ENCODE measurements around the gene SYNGR1. TPM values are rescaled to one million over a fixed set of nuclear protein-coding genes. Genes with fewer than 3 reads are reported as not detected.

The SYNGR1 gene
- total and polyA plus RNA-seq, 2 of the 8 experiments (the other 6 are each of a cell fraction or from before 2014, with no cell fraction given), result 32.5 to 84.7 TPM

- no peak overlapping the region for H3K14ac ChIP-seq (ENCODE audit: insufficient read length)
- H3K9ac ChIP-seq (replicated peaks in 1 of 4; ENCODE audit: extremely low read depth in 1 of 4, low read depth in 3 of 4, low read length in 3 of 4), result no peak overlapping the region
- no peak overlapping the region for H3K23ac ChIP-seq (ENCODE audit: insufficient read length)
- TF ChIP-seq SAP30 (IDR thresholded peaks at IDR 0.05; ENCODE audit: insufficient read depth, insufficient replicate concordance, low read length) (no peak), KDM4A (IDR thresholded peaks at IDR 0.05; ENCODE audit: low read depth, low read length, severe bottlenecking) (no peak)
- H2BK20ac ChIP-seq (ENCODE audit: low read length), result peak overlapping the region; percentile 66; the same call in 1 of the 2 replicates
- H4K5ac ChIP-seq (ENCODE audit: insufficient read length, low read depth, low read length), result no peak overlapping the region
- no peaks in the 10 kb centered on the region; the same call in 1 of the 2 replicates for H3K79me1 ChIP-seq (ENCODE audit: low read depth, low read length)
- H3K79me2 ChIP-seq (ENCODE audit: control insufficient read depth in 1 of 2, insufficient read depth in 2 of 2, low read length in 2 of 2), result no peaks in the 10 kb centered on the region
- WGBS, 2 experiments (ENCODE audit: extremely low coverage in 1 of 2, insufficient coverage in 1 of 2, insufficient read length in 1 of 2, insufficient replicate concordance in 2 of 2, low coverage in 1 of 2, low lambda C conversion rate in 2 of 2, missing lambda C conversion rate in 1 of 2), result 92% methylated on average over 27 of the region's 27 CpGs; no CpG with 5 or more reads in 1 of the 2 experiments
- peak overlapping the region; percentile 98 for H2BK5ac ChIP-seq (ENCODE audit: low read depth, low read length)
- H3K23me2 ChIP-seq (ENCODE audit: low read depth, low read length), result no peaks in the 10 kb centered on the region; the same call in 1 of the 2 replicates
- no peak overlapping the region for H3K27ac ChIP-seq (ENCODE audit: low read depth, low read length)
- H3K36me3 ChIP-seq (ENCODE audit: control insufficient read depth in 2 of 4, insufficient read depth in 4 of 4, low read length in 3 of 4), result peaks cover 0 to 11% (median 3%) of the 10 kb centered on the region in 4 experiments; a peak in 4 of 8 replicates
- peak overlapping the region; percentile 24; the same call in 1 of the 2 replicates for H3K18ac ChIP-seq (ENCODE audit: extremely low read depth, low read length)
- peak overlapping the region; percentile 93; the same call in 1 of the 2 replicates for H2AK5ac ChIP-seq (ENCODE audit: low read depth, low read length)
- peak overlapping the region; percentile 81; the same call in 1 of the 2 replicates for H2BK15ac ChIP-seq (ENCODE audit: low read length)
- H2BK120ac ChIP-seq (replicated peaks; ENCODE audit: low read depth, low read length), result peak overlapping the region; percentile 67
- H2AFZ ChIP-seq (ENCODE audit: low read length), result no peak overlapping the region
- H3K9me3 ChIP-seq (ENCODE audit: insufficient read depth in 2 of 2, low read depth in 1 of 2, low read length in 1 of 2), result no peaks in the 10 kb centered on the region
- POLR2A ChIA-PET (ENCODE audit: partially characterized antibody), result interaction anchor here (2.0 to 5.5 kb wide), 3 partner anchors 9 to 112 kb away, joined by 6 to 48 read pairs (median 13); partner anchors contain the start of genes ATF4 and RPL3
- H2BK12ac ChIP-seq (ENCODE audit: low read depth, low read length), result peak overlapping the region; percentile 98; the same call in 1 of the 2 replicates
- no peak overlapping the region for H3K4me2 ChIP-seq (ENCODE audit: insufficient read depth in 1 of 2, low read depth in 2 of 2, low read length in 2 of 2)
- H3K4me3 ChIP-seq (ENCODE audit: extremely low read depth in 1 of 4, insufficient read depth in 2 of 4, low read depth in 3 of 4, low read length in 4 of 4), result no peak overlapping the region
- peak overlapping the region; percentile 93 for H4K91ac ChIP-seq (replicated peaks; ENCODE audit: insufficient read length, low read length)
- CTCF ChIA-PET (ENCODE audit: partially characterized antibody), result interaction anchor here (0.5 to 2.8 kb wide), 7 partner anchors 11 to 560 kb away, joined by 3 to 19 read pairs (median 3); no protein-coding TSS in a partner anchor
- H3K4ac ChIP-seq (replicated peaks; ENCODE audit: insufficient read length, low read depth, low read length), result peak overlapping the region; percentile 96
- H4K20me1 ChIP-seq (replicated peaks in 1 of 2; ENCODE audit: control insufficient read depth in 1 of 2, insufficient read depth in 2 of 2, low read length in 2 of 2), result peaks cover 0 to 3% of the 10 kb centered on the region in 2 experiments
- FAIRE-seq, result no peak
- H3K27me3 ChIP-seq (replicated peaks in 1 of 4; ENCODE audit: control insufficient read depth in 3 of 4, extremely low read depth in 1 of 4, insufficient read depth in 3 of 4, low read length in 3 of 4), result no peaks in the 10 kb centered on the region
- peak overlapping the region; percentile 72; the same call in 1 of the 2 replicates for H4K8ac ChIP-seq (ENCODE audit: extremely low read depth, insufficient read depth, low read length)
- DNase-seq (ENCODE audit: low read depth in 1 of 2, low spot score in 2 of 2), result no peak
- peaks cover 8 to 23% (median 17%) of the 10 kb centered on the region in 4 experiments for H3K4me1 ChIP-seq (replicated peaks in 1 of 4; ENCODE audit: control insufficient read depth in 3 of 4, insufficient read depth in 4 of 4, low read length in 3 of 4)
- H3K56ac ChIP-seq (replicated peaks; ENCODE audit: insufficient read length, low read depth, low read length), result no peak overlapping the region
Measured at GRCh38 chr22:39429916-39430575, 80.3 kb downstream of the SYNGR1 start.
